Naive thymus-derived CD4-positive, alpha-beta T cell (primary cell): ENCODE data around the gene BLCAP. TPM values are rescaled to one million over a fixed set of nuclear protein-coding genes. Genes with fewer than 3 reads are reported as not detected.
"Not testable (repeated sequence)": the region's sequence is repeated elsewhere in the genome, so short reads cannot be mapped to it uniquely, and the experiment has no call there.

Experiments
- ATAC-seq: fragments of 150-1000 bp; cut with Tn5 transposase; 2 replicates; pipeline ENCODE4 v1.10.0; 2021; ENCODE audit warnings: mild to moderate bottlenecking, moderate library complexity
- CTCF ChIA-PET: fragments of 350-600 bp; sonication (Branson Sonifier 250); formaldehyde crosslinking; loops from one replicate; lab custom pipeline; 2021; ENCODE audit warnings: antibody characterized with exemption; lab: Charles Lee
- POLR2A ChIA-PET: fragments of 350-600 bp; sonication (Branson Sonifier 250); formaldehyde crosslinking; loops from one replicate; lab custom pipeline; 2021; ENCODE audit warnings: antibody characterized with exemption, inconsistent platforms; lab: Charles Lee
- DNase-seq, 9 donors: peaks; one replicate each; pipeline versions ENCODE4 v3.0.0 to v3.0.0-alpha.2; 2020 to 2022; ENCODE audit warnings: mixed read lengths in 1 of 9
- H3K27ac ChIP-seq: one replicate; pipeline ENCODE4 v1.7.0; 2013; ENCODE audit warnings: mild to moderate bottlenecking, low read depth, low read length, moderate library complexity
- H3K27me3 ChIP-seq, 2 donors: one replicate each; pipeline ENCODE4 v1.7.0; 2013; ENCODE audit warnings: low read length in 2 of 2, mild to moderate bottlenecking in 2 of 2, moderate library complexity in 2 of 2; ENCODE audit not compliant: control insufficient read depth in 2 of 2, insufficient read depth in 2 of 2
- H3K36me3 ChIP-seq, 3 experiments: 1 replicate in 2 of 3; 2 replicates in 1 of 3; pipeline ENCODE4 v1.7.0; 2013; ENCODE audit warnings: low read length in 3 of 3, mild to moderate bottlenecking in 3 of 3, moderate library complexity in 1 of 3; ENCODE audit not compliant: insufficient read depth in 3 of 3, control insufficient read depth in 2 of 3
- H3K4me1 ChIP-seq, 2 donors: one replicate each; pipeline ENCODE4 v1.7.0; 2013; ENCODE audit warnings: low read length in 2 of 2, mild to moderate bottlenecking in 2 of 2, moderate library complexity in 1 of 2; ENCODE audit not compliant: control insufficient read depth in 2 of 2, insufficient read depth in 2 of 2
- H3K4me3 ChIP-seq: 2 replicates; pipeline ENCODE4 v1.7.0; 2013; ENCODE audit warnings: mild to moderate bottlenecking, low read length
- H3K9me3 ChIP-seq, 3 experiments: 1 replicate in 2 of 3; 2 replicates in 1 of 3; pipeline ENCODE4 v1.7.0; 2013; ENCODE audit warnings: low read length in 3 of 3; ENCODE audit not compliant: control insufficient read depth in 2 of 3
- H3K27ac Mint-ChIP-seq, 9 donors: one replicate each; pipeline ENCODE4 v1.8.0; 2020 to 2022; ENCODE audit warnings: mixed read lengths in 9 of 9, mild to moderate bottlenecking in 8 of 9, moderate library complexity in 5 of 9, inconsistent platforms in 2 of 9
- H3K27me3 Mint-ChIP-seq, 5 donors: one replicate each; pipeline ENCODE4 v1.8.0; 2021 to 2022; ENCODE audit warnings: mixed read lengths in 5 of 5, mild to moderate bottlenecking in 1 of 5
- H3K36me3 Mint-ChIP-seq, 5 donors: one replicate each; pipeline ENCODE4 v1.8.0; 2020 to 2022; ENCODE audit warnings: mixed read lengths in 5 of 5, mild to moderate bottlenecking in 3 of 5, inconsistent platforms in 1 of 5
- H3K4me1 Mint-ChIP-seq, 7 donors: one replicate each; pipeline ENCODE4 v1.8.0; 2020 to 2022; ENCODE audit warnings: mixed read lengths in 7 of 7, mild to moderate bottlenecking in 3 of 7, inconsistent platforms in 1 of 7
- H3K4me3 Mint-ChIP-seq, 10 donors: one replicate each; pipeline ENCODE4 v1.8.0; 2020 to 2022; ENCODE audit warnings: mild to moderate bottlenecking in 10 of 10, mixed read lengths in 10 of 10, moderate library complexity in 6 of 10, inconsistent platforms in 2 of 10
- H3K9me3 Mint-ChIP-seq, 11 donors: one replicate each; pipeline ENCODE4 v1.8.0; 2020 to 2022; ENCODE audit warnings: mixed read lengths in 11 of 11, mild to moderate bottlenecking in 4 of 11, inconsistent platforms in 1 of 11, moderate library complexity in 1 of 11
- intact Hi-C, 2 donors: fragments of 100-400 bp; cut with micrococcal nuclease; formaldehyde crosslinking; loops; one replicate each; pipeline ENCODE4 v1.15.1; 2023
- polyA plus RNA-seq, 2 donors: library from polyadenylated mRNA; unstranded; fragments of 300-500 nt; fragmentation: Illumina TruSeq; gene quantifications; one replicate each; pipeline ENCODE4 v1.2.3, GENCODE V29; 2021
- total RNA-seq, 6 experiments: library from RNA in 5 of 6; stranded (reverse) in 5 of 6; gene quantifications; 1 replicate in 5 of 6; 2 replicates in 1 of 6; pipeline ENCODE4 v1.2.3 and lab custom pipeline; 2021 to 2026

Gene BLCAP
- total and polyA plus RNA-seq, 7 experiments from 2014 or later: 42.1 to 94.7 (median 88.0) TPM

DNA sequence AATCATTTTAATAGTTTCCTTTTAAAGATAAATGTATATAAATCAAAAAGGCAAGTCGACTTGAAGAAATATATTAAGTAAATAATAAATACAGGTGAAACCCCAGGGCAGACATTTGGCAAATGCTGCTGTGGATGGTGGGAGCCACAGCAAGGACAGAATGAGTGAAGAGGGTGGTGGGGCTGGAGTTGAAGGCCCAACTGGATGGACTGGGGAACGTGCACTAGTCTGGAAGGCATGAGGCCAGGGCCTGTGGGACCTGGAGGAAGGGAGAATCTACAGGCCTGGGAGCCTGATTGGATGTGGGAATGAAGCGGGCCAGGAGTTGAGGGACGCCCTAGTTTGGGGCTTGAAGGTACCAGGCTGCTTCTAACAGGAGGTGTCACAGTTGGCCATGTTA lies 30.6 kb upstream of the BLCAP start:
- H3K4me1 ChIP-seq: no peaks in the 10 kb centered on the region

DNA sequence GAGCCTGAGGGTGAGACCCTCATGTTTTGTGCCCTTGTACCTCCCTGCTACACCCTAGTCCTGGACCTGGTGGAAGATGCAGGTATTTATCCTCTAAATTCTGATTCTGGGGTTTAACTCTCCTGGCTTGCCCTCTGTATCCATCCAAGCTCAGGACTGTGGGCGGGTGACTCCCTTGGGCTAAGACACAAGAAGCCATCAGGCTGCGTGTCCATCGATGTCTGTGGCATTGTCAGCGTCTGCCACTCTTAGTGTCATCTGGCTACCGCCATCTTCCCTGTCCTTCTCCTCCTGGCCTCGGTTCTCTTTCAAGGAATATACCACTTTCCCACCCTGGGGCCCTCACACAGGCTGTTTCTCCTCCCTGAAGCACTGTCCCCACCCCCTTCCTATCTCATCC lies 28.9 kb upstream of the BLCAP start:
- POLR2A ChIA-PET: no interaction called here
- no peak for ATAC-seq

More for the DNA sequence above, 30.6 kb upstream of the BLCAP start:
- CTCF ChIA-PET: no interaction called here
- intact Hi-C loops: no loop called here
- POLR2A ChIA-PET: no interaction called here
- H3K36me3 ChIP-seq: no peaks in the 10 kb centered on the region
- Mint-ChIP-seq H3K4me3 (no peak overlapping the region), H3K27me3 (peaks cover 22 to 31% (median 22%) of the 10 kb centered on the region in 5 donors), H3K9me3 (peaks cover 0 to 2% (median 0%) of the 10 kb centered on the region in 11 donors), H3K36me3 (no peaks in the 10 kb centered on the region), H3K4me1 (no peaks in the 10 kb centered on the region), H3K27ac (no peak overlapping the region)
- H3K4me3 ChIP-seq: no peak overlapping the region
- no peaks in the 10 kb centered on the region for H3K27me3 ChIP-seq
- H3K27ac ChIP-seq: no peak overlapping the region
- DNase-seq (no peak), ATAC-seq (no peak)
- no peaks in the 10 kb centered on the region for H3K9me3 ChIP-seq

DNA sequence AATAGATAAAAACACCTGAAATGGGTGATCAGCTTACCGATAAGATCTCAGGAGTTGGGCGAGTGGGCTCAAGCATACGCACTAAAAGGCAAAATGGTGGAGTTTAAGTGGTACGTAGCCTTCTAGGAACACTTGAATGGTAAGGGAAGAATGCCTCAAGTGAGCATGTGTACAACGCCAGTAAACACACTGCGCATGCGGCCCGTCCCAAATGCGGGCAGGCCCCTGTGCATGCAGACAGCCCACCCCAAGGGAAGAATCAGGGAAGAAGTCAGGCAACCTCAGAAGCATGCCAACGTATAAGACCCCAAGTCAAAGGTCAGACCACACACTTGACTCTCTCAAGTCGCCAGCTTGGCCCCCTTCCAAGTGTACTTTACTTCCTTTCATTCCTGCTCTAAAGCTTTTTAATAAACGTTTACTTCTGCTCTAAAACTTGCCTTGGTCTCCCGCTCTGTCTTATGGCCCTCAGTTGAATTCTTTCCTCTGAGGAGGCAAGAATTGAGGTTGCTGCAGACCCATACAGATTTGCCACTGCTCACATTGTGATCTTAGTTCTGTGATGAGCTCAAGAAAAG lies 27.1 kb upstream of the BLCAP start:
- intact Hi-C loops, H3K4me1 Mint-ChIP-seq, H3K27me3 ChIP-seq, H3K36me3 Mint-ChIP-seq, H3K4me3 Mint-ChIP-seq, H3K36me3 ChIP-seq, ATAC-seq, DNase-seq, H3K9me3 ChIP-seq, H3K27ac Mint-ChIP-seq, H3K4me1 ChIP-seq, H3K9me3 Mint-ChIP-seq, H3K4me3 ChIP-seq, H3K27ac ChIP-seq: not testable (repeated sequence)
- ChIA-PET POLR2A (interaction anchor here (0.6 kb wide), 1 partner anchor 44 kb away, joined by 4 read pairs; no protein-coding TSS in a partner anchor), CTCF (interaction anchor here (0.7 to 1.0 kb wide), 2 partner anchors 10 to 20 kb away, joined by 3 to 4 read pairs; no protein-coding TSS in a partner anchor)
- H3K27me3 Mint-ChIP-seq: peaks cover 8 to 39% (median 17%) of the 10 kb centered on the region in 5 donors

More for the DNA sequence above, 28.9 kb upstream of the BLCAP start:
- Mint-ChIP-seq H3K27me3 (peaks cover 11 to 36% (median 18%) of the 10 kb centered on the region in 5 donors), H3K9me3 (no peaks in the 10 kb centered on the region), H3K4me1 (no peaks in the 10 kb centered on the region), H3K36me3 (no peaks in the 10 kb centered on the region), H3K27ac (no peak overlapping the region), H3K4me3 (no peak overlapping the region)
- Histone ChIP-seq H3K9me3 (no peaks in the 10 kb centered on the region), H3K4me1 (no peaks in the 10 kb centered on the region), H3K36me3 (no peaks in the 10 kb centered on the region), H3K4me3 (no peak overlapping the region), H3K27me3 (no peaks in the 10 kb centered on the region), H3K27ac (no peak overlapping the region)
- intact Hi-C loops: no loop called here
- CTCF ChIA-PET: no interaction called here
- DNase-seq: no peak

DNA sequence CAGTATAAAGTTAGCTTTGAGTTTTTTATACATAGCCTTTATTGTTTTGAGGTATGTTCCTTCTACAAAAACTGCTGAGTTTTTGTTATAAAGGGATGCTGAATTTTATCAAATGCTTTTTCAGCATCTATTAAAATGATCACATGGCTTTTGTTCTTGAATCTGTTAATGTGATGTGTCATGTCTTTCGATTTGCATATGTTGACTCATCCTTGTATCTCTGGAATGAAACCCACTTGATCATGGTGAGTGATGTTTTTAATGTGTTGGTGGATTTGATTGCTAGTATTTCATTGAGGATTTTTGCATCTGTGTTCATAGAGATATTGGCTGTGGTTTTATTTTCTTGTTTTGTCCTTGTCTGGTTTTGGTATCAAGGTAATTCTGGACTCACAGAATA lies 24.7 kb upstream of the BLCAP start:
- Histone ChIP-seq H3K36me3 (no peaks in the 10 kb centered on the region), H3K27ac (no peak overlapping the region), H3K9me3 (no peaks in the 10 kb centered on the region), H3K4me1 (no peaks in the 10 kb centered on the region), H3K27me3 (no peaks in the 10 kb centered on the region), H3K4me3 (no peak overlapping the region)
- no peak overlapping the region for H3K4me3 Mint-ChIP-seq
- ChIA-PET POLR2A (no interaction called here), CTCF (no interaction called here)
- H3K27ac Mint-ChIP-seq: no peak overlapping the region
- H3K27me3 Mint-ChIP-seq: peaks cover 8 to 39% (median 16%) of the 10 kb centered on the region in 5 donors
- no peak for DNase-seq
- intact Hi-C loops: no loop called here
- no peak for ATAC-seq
- H3K36me3 Mint-ChIP-seq: peaks cover 0 to 3% (median 0%) of the 10 kb centered on the region in 5 donors
- no peaks in the 10 kb centered on the region for H3K4me1 Mint-ChIP-seq
- peaks cover 0 to 5% (median 0%) of the 10 kb centered on the region in 11 donors for H3K9me3 Mint-ChIP-seq

DNA sequence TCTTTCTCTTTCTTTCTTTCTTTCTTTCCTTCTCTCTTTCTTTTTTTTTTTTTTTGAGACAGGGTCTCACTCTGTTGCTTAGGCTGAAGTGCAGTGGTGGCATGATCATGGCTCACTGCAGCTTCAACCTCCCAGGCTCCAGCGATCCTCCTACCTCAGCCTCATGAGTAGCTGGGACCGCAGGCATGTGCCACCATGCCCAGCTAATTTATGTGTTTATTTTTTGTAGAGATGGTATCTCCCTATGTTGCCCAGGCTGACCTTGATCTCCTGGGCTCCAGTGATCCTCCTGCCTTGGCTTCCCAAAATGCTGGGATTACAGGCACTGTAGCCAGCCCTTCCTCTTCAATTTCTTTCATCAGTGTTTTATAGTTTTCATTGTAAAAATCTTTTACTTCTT lies 24.0 kb upstream of the BLCAP start:
- H3K27ac Mint-ChIP-seq, H3K9me3 ChIP-seq, H3K4me1 Mint-ChIP-seq, H3K4me3 ChIP-seq, intact Hi-C loops, DNase-seq, H3K27me3 ChIP-seq, H3K4me1 ChIP-seq, POLR2A ChIA-PET, H3K4me3 Mint-ChIP-seq, CTCF ChIA-PET, H3K36me3 ChIP-seq, H3K9me3 Mint-ChIP-seq, H3K27ac ChIP-seq, ATAC-seq, H3K36me3 Mint-ChIP-seq: not testable (repeated sequence)
- H3K27me3 Mint-ChIP-seq: peaks cover 2 to 34% (median 8%) of the 10 kb centered on the region in 5 donors

DNA sequence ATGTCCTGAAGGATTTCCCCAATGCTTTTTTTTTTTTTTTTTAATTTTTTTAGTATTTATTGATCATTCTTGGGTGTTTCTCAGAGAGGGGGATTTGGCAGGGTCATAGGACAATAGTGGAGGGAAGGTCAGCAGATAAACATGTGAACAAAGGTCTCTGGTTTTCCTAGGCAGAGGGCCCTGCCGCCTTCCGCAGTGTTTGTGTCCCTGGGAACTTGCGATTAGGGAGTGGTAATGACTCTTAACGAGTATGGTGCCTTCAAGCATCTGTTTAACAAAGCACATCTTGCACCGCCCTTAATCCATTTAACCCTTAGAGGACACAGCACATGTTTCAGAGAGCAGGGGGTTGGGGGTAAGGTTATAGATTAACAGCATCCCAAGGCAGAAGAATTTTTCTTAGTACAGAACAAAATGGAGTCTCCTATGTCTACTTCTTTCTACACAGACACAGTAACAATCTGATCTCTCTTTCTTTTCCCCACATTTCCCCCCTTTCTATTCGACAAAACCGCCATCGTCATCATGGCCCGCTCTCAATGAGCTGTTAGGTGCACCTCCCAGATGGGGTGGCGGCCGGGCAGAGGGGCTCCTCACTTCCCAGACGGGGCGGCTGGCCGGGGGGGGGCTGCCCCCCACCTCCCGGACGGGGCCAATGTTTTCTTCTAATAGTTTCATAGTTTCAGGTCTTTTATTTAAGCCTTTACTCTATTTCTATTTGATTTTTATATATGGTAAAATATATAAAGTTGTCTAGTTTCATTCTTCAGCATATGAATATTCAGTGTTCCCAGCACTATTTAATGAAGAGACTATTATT lies 22.6 kb upstream of the BLCAP start:
- H3K27ac Mint-ChIP-seq, H3K4me1 ChIP-seq, H3K36me3 Mint-ChIP-seq, DNase-seq, H3K4me3 ChIP-seq, H3K36me3 ChIP-seq, H3K27ac ChIP-seq, H3K27me3 ChIP-seq, CTCF ChIA-PET, intact Hi-C loops, POLR2A ChIA-PET, H3K4me3 Mint-ChIP-seq, ATAC-seq, H3K9me3 ChIP-seq, H3K9me3 Mint-ChIP-seq, H3K4me1 Mint-ChIP-seq: not testable (repeated sequence)
- peaks cover 6 to 28% (median 8%) of the 10 kb centered on the region in 5 donors for H3K27me3 Mint-ChIP-seq
